G401 (cell line): ENCODE results near the gene RXRA. TPM values are rescaled to one million over a fixed set of nuclear protein-coding genes. Genes with fewer than 3 reads are reported as not detected.
A peak's percentile ranks its signal among the peaks of the same experiment; 100 is the strongest.

Source experiments
- DNase-seq: peaks from one replicate; pipeline ENCODE4 v3.0.0-alpha.2; 2015; ENCODE audit warnings: low spot score
- in situ Hi-C: cut with HindIII; loops from 2 replicates; pipeline ENCODE4 v1.10.0; 2016; ENCODE audit warnings: low sequenced_read_pairs, mixed read lengths
- total RNA-seq: library from RNA; depleted of rRNA; stranded (reverse); fragments of >200 nt; shearing (Covaris generic); gene quantifications from 2 replicates; pipeline ENCODE4 v1.2.3, GENCODE V29; 2014

RXRA gene
- total RNA-seq, 1 experiment from 2014 or later, result 18.9 TPM

- in situ Hi-C loops, result no loop called here
- DNase-seq, result no peak
These were observed 90.2 kb downstream of the RXRA start for GRCh38 chr9:134416385-134417015.

DNA sequence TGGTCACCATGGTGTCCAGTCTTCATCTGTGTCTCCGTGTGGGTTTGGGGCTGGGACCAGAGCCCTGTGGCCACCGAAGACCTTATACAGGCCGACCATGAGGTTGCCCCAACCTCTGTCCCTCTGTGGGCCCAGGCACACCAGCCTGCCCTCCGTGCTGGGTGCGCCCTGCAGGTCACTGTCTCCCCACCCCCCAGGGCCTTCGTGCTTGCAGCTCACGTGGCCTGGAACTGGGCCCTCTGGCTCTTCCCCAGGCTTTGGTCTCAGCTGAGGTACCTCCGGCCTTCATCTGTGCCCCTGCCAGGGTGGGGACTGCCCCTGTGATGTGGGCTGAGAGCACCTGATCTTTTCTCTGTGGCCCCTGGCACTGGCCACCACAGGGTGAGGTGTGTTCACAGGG is 92.1 kb downstream of the RXRA start:
- in situ Hi-C loops, result no loop called here
- DNase-seq, result no peak

DNA sequence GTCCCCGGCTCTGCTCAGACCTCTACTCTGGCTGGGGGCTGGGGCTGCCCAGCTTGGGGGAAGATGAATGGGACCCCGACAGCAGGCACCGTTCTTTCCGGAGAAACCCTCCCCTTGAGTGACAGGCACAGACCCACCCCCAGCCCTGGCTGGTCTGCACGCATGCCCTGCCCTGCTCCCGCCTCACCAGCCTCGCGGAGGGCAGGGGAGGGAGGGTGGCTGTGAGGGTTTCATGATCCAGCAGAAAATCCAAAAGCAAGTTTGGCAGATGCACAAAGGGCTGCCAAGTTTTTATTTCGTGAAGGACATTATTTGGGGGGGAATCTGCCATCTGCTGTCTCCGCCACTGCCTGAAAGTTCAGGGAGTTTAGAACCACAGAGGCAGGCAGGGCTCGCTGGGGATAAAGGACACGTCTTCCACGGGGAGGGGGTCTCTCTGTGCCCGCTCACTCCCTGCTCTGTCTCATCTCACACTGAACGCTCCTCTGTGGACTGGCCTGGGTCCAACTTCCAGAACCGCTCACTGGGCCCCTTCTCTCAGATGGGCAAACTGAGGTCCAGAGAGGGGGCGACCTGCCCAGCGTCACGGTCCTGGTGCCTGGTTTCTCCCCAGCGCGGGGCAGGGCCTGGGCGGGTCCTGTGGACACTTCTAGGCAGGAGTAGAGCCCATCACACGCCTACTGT is 92.9 kb downstream of the RXRA start:
- peak; percentile 21 for DNase-seq
- in situ Hi-C loops, result no loop called here

DNA sequence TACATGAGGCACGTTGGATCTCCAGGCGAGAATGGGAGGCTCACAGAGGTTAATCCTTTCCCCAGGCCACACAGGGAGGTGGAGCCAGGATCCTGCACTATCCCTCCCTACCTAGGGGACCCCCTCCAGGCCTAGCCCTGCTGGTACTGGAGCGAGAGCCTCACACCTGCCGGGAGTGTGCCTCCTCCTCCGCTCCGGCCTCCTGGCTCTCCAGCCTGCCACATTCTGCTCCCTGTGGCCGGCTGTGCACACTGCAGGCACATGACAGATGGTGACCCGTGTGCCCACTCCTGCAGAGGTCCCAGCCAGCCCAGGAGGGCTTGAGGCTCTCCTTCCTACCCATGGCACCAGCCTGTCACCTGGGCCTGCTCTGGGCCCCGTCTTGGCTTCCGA is 93.4 kb downstream of the RXRA start:
- in situ Hi-C loops, result no loop called here
- DNase-seq, result peak; percentile 60

- peak; percentile 68 for DNase-seq
- in situ Hi-C loops, result no loop called here
These were observed 94.1 kb downstream of the RXRA start for GRCh38 chr9:134420281-134420845.

DNA sequence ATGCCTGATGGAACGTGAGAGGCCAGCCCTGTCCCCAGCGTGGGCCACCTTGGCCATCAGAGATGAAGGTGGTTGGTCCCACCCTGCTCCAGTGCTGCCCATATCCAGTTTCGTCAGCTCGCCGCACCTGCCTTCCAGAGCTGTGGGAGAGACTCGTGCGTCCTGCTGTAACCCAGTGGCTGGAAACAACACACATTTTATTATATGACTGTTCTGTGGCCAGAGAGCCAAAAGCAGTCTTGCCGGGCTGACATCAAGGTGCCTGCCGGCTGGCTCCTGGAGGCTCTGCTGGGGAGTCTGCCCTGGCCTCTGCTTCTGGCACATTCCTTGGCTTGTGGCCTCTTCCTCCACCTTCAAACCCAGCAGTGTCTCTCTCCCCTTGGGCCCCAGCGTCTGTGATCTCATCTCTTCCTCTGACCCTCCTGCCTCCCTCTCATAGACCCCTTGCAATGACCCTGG is 94.7 kb downstream of the RXRA start:
- no peak for DNase-seq

DNA sequence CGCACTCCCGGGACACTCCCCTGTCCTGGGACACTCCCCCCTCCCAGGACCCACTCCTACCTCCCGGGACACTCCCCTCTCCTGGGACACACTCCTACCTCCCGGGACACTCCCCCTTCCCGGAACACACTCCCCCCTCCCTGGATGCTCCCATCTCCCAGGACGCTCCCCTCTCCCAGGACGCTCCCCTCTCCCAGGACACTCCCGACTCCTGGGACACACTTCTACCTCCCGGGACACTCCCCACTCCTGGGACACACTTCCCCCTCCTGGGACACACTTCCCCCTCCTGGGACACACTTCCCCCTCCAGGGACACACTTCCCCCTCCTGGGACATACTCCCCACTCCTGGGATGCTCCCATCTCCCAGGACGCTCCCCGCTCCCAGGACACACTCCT is 95.6 kb downstream of the RXRA start:
- no peak for DNase-seq
- in situ Hi-C loops, result no loop called here

More for the DNA sequence above, 94.7 kb downstream of the RXRA start:
- in situ Hi-C loops, result no loop called here

GRCh38 chr9:134422301-134423090 is 96.2 kb downstream of the RXRA start:
- DNase-seq, result no peak
- in situ Hi-C loops, result no loop called here

- in situ Hi-C loops, result no loop called here
- no peak for DNase-seq
These were observed 96.9 kb downstream of the RXRA start for GRCh38 chr9:134423166-134423565.

DNA sequence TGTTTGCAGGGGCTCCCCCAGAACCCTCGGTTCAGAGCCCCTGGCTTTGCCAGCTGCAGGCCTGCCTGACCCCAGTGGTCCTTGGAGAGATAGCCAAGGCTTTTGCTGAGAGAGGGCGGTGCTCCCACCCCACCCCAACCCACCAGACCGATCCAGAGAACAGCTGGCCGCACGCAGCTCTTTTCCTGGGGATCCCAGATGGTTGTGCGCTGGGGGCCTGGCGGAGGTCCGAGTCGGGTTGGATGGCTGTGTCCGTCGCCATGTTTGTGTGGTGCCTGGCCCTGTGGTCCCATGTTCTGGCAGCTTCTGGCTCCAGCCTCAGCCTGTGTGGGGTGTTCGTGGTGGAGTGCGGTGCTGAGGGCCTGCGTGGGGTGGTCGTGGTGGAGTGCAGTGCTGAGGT is 97.5 kb downstream of the RXRA start:
- DNase-seq, result no peak
- in situ Hi-C loops, result no loop called here

DNA sequence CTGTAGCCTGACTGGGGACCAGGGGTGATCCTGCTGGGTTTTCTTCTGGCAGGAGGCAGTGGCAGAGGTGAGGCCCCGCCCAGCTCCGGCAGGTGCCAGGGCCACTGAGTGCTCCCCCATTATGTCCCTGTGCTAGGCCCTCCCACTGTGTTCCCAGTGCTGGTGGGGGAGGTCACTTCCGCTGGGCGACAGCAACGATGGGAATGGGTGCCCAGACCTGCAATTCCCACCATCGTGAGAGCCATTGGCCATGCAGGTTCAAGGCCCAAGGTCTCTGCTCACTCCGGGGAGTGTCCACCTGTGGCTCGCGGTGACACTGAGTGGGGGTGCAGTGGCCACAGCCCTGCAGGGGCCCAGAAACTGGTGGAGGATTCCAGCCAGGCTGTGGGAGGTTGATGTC is 98.6 kb downstream of the RXRA start:
- in situ Hi-C loops, result no loop called here
- no peak for DNase-seq

- in situ Hi-C loops, result no loop called here
- DNase-seq, result no peak
These were observed 99.1 kb downstream of the RXRA start for GRCh38 chr9:134425401-134425800.

- DNase-seq, result no peak
- in situ Hi-C loops, result no loop called here
These were observed 99.6 kb downstream of the RXRA start for GRCh38 chr9:134425812-134426211.

GRCh38 chr9:134426436-134426835 is 100.2 kb downstream of the RXRA start:
- DNase-seq, result no peak
- in situ Hi-C loops, result no loop called here

GRCh38 chr9:134427153-134427782 is 101.0 kb downstream of the RXRA start:
- no peak for DNase-seq
- in situ Hi-C loops, result no loop called here

DNA sequence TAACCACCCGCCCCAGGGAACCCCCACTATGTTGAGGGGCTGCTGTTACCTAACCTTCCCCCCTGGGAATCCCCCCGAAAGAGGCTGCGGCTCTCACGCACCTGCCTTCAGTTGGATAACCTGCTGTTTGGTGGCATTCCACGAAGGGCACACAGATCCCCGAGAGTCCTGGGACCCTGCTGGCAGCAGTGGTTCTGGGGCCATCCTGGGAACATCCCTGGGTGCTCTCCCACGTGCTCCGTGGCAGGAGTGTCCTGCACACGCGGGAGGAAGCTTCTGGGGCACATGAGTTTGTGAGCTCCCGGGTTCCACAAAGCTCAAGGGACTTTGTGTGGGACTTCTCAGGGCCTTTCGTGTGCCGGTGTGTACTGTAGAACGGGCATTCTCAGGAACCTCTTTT is 102.3 kb downstream of the RXRA start:
- DNase-seq, result no peak
- in situ Hi-C loops, result no loop called here

DNA sequence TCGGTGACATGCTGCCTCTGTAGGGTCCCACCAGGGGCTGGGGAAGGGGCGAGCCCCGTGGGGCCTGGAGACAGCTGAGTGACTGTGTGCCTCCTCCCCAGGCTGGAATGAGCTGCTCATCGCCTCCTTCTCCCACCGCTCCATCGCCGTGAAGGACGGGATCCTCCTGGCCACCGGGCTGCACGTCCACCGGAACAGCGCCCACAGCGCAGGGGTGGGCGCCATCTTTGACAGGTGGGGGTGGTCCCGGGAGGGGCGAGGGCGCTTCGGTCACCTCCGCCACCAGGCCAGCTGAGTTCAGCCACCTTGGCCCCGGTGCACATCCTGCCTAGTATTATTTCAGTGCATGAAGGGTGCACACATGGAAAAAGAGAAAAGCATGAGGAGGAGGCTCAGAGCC is 102.8 kb downstream of the RXRA start:
- in situ Hi-C loops, result no loop called here
- no peak for DNase-seq

GRCh38 chr9:134429481-134429880 is 103.2 kb downstream of the RXRA start:
- in situ Hi-C loops, result no loop called here
- no peak for DNase-seq

DNA sequence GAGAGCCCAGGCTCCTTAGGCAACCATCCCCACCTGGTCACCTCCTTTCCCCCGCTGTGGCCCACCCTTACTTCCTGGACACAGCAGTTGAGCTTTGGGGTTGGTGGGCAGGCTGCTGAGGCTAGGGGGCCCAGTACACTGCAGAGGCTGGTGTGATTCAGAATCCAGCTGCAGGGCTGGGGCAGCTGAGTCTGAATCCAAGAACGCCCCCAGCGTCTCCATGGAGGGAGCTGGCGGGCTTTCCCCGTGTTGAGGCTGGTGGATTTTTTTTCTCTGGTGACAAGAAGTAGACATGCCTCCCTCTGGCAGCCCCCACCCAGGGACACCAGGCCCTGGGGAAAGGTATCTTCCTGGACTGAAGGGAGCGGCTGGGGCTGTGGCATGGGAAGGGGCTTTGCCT is 104.8 kb downstream of the RXRA start:
- in situ Hi-C loops, result no loop called here
- DNase-seq, result no peak

DNA sequence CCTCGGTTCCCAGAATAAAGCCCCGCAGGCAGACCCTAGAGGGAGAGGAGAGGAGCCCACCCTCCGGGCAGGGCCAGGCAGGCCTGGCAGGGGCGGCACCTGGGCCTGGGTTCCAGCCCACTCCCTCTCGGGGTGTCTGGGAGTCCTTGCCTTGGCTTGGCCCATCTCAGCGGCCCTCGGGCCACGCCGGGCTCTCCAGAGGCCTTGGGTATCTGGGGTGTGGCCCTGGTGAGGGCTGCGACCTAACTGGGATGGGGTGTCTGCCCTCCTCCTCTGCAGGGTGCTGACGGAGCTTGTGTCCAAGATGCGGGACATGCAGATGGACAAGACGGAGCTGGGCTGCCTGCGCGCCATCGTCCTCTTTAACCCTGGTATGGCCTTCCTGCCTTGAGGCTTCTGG is 105.4 kb downstream of the RXRA start:
- no peak for DNase-seq
- in situ Hi-C loops, result no loop called here
